ENCODE results near the gene FAM180B.

Gene FAM180B

GRCh38 chr11:47569646-47570045, 16.8 kb upstream of the FAM180B start:
- H3K4me1 ChIP-seq (ENCODE audit: insufficient read depth, low read length, severe bottlenecking), result peaks cover 17% of the 10 kb centered on the region
- H3K79me2 ChIP-seq (ENCODE audit: insufficient read depth, low read length), result peaks cover 21% of the 10 kb centered on the region
- no peak overlapping the region for H3K4me3 ChIP-seq (ENCODE audit: low read depth, low read length, poor library complexity, severe bottlenecking)
- H3K36me3 ChIP-seq (ENCODE audit: insufficient read depth, low read length), result peaks cover 59% of the 10 kb centered on the region
- no peaks in the 10 kb centered on the region for H3K27me3 ChIP-seq (ENCODE audit: insufficient read depth, low read length)
- 0 out of 2 replicates have a peak, but pooled peaks cover 5% of the 10 kb centered on the region for H3F3A ChIP-seq (ENCODE audit: insufficient read depth, low read length)
- H3K9ac ChIP-seq (ENCODE audit: low read length), result no peak overlapping the region
- no peaks in the 10 kb centered on the region for H4K20me1 ChIP-seq (ENCODE audit: insufficient read depth, low read length)
- H3K4me2 ChIP-seq (ENCODE audit: low read length), result no peak overlapping the region
- H3K27ac ChIP-seq (ENCODE audit: low read depth, low read length, poor library complexity, severe bottlenecking), result no peak overlapping the region
- no peak overlapping the region for H2AFZ ChIP-seq (ENCODE audit: low read length)
- no peaks in the 10 kb centered on the region for H3K9me2 ChIP-seq (ENCODE audit: low read depth, low read length)
- no peaks in the 10 kb centered on the region for H3K9me3 ChIP-seq (ENCODE audit: low read length)
- TF ChIP-seq EZH2 (IDR thresholded peaks at IDR 0.05; ENCODE audit: borderline replicate concordance, low read length) (no peak), CTCF (IDR thresholded peaks at IDR 0.05; ENCODE audit: low read length) (no peak)

GRCh38 chr11:47570651-47571356, 15.7 kb upstream of the FAM180B start:
- no peak for TF ChIP-seq EZH2 (IDR thresholded peaks at IDR 0.05; ENCODE audit: borderline replicate concordance, low read length)
- TF ChIP-seq CTCF (IDR thresholded peaks at IDR 0.05; ENCODE audit: low read length), result no peak
- Histone ChIP-seq H3K9me3 (ENCODE audit: low read length) (no peaks in the 10 kb centered on the region), H3K27ac (ENCODE audit: low read depth, low read length, poor library complexity, severe bottlenecking) (no peak overlapping the region), H4K20me1 (ENCODE audit: insufficient read depth, low read length) (no peaks in the 10 kb centered on the region), H3K4me3 (ENCODE audit: low read depth, low read length, poor library complexity, severe bottlenecking) (no peak overlapping the region), H3K27me3 (ENCODE audit: insufficient read depth, low read length) (no peaks in the 10 kb centered on the region), H2AFZ (ENCODE audit: low read length) (no peak overlapping the region), H3K36me3 (ENCODE audit: insufficient read depth, low read length) (peaks cover 69% of the 10 kb centered on the region), H3K9me2 (ENCODE audit: low read depth, low read length) (no peaks in the 10 kb centered on the region), H3F3A (ENCODE audit: insufficient read depth, low read length) (0 out of 2 replicates have a peak, but pooled peaks cover 5% of the 10 kb centered on the region), H3K4me1 (ENCODE audit: insufficient read depth, low read length, severe bottlenecking) (peaks cover 12% of the 10 kb centered on the region), H3K9ac (ENCODE audit: low read length) (no peak overlapping the region), H3K4me2 (ENCODE audit: low read length) (no peak overlapping the region), H3K79me2 (ENCODE audit: insufficient read depth, low read length) (peaks cover 14% of the 10 kb centered on the region)

GRCh38 chr11:47571357-47571729, 15.1 kb upstream of the FAM180B start:
- 0 out of 2 replicates have a peak, but pooled peaks cover 5% of the 10 kb centered on the region for H3F3A ChIP-seq (ENCODE audit: insufficient read depth, low read length)
- no peaks in the 10 kb centered on the region for H4K20me1 ChIP-seq (ENCODE audit: insufficient read depth, low read length)
- no peak overlapping the region for H3K9ac ChIP-seq (ENCODE audit: low read length)
- H3K4me2 ChIP-seq (ENCODE audit: low read length), result no peak overlapping the region
- H3K4me1 ChIP-seq (ENCODE audit: insufficient read depth, low read length, severe bottlenecking), result peaks cover 9% of the 10 kb centered on the region
- H3K79me2 ChIP-seq (ENCODE audit: insufficient read depth, low read length), result peaks cover 9% of the 10 kb centered on the region
- H3K27me3 ChIP-seq (ENCODE audit: insufficient read depth, low read length), result no peaks in the 10 kb centered on the region
- TF ChIP-seq CTCF (IDR thresholded peaks at IDR 0.05; ENCODE audit: low read length), result no peak
- TF ChIP-seq EZH2 (IDR thresholded peaks at IDR 0.05; ENCODE audit: borderline replicate concordance, low read length), result no peak
- no peaks in the 10 kb centered on the region for H3K9me2 ChIP-seq (ENCODE audit: low read depth, low read length)
- no peak overlapping the region for H3K27ac ChIP-seq (ENCODE audit: low read depth, low read length, poor library complexity, severe bottlenecking)
- no peak overlapping the region for H2AFZ ChIP-seq (ENCODE audit: low read length)
- peaks cover 70% of the 10 kb centered on the region for H3K36me3 ChIP-seq (ENCODE audit: insufficient read depth, low read length)
- H3K4me3 ChIP-seq (ENCODE audit: low read depth, low read length, poor library complexity, severe bottlenecking), result no peak overlapping the region
- no peaks in the 10 kb centered on the region for H3K9me3 ChIP-seq (ENCODE audit: low read length)
